Ovary (tissue), 9 donors: ENCODE data around the gene GMFB. TPM values are rescaled to one million over a fixed set of nuclear protein-coding genes. Genes with fewer than 3 reads are reported as not detected.

Experiments used
- DNase-seq, 5 donors: peaks; one replicate each; pipeline ENCODE4 v3.0.0-alpha.2; 2019 to 2020
- H3K27ac ChIP-seq, 2 donors: fragments of 200-600 bp; one replicate each; pipeline versions ENCODE4 v1.5.1 to v1.8.0; 2019 to 2022
- H3K27me3 ChIP-seq: fragments of 200-600 bp; one replicate; pipeline ENCODE4 v1.8.0; 2022
- H3K36me3 ChIP-seq: fragments of 200-600 bp; sonication (generic); one replicate; pipeline ENCODE4 v1.5.1; 2019
- H3K4me1 ChIP-seq: one replicate; pipeline ENCODE4 v1.8.1; 2013; ENCODE audit warnings: mild to moderate bottlenecking, moderate library complexity; ENCODE audit not compliant: insufficient read depth
- H3K4me3 ChIP-seq: fragments of 200-600 bp; sonication (generic); one replicate; pipeline ENCODE4 v1.5.1; 2017
- H3K9me3 ChIP-seq, 2 donors: fragments of 200-600 bp in 1 of 2; sonication (generic) in 1 of 2; one replicate each; pipeline versions ENCODE4 v1.5.1 to v1.8.1; 2013 to 2019; ENCODE audit warnings: mild to moderate bottlenecking in 1 of 2, moderate library complexity in 1 of 2
- CTCF ChIP-seq, 3 donors: fragments of 450-650 bp in 2 of 3; fragments of 200-600 bp in 1 of 3; IDR thresholded peaks; one replicate each; pipeline versions ENCODE4 v1.5.1 to v1.8.0; 2016 to 2022; ENCODE audit warnings: antibody characterized with exemption in 3 of 3, mild to moderate bottlenecking in 1 of 3
- EP300 ChIP-seq: sonication (generic); formaldehyde crosslinking; IDR thresholded peaks from one replicate; pipeline ENCODE4 v1.6.1; 2017; ENCODE audit warnings: antibody characterized with exemption
- POLR2A ChIP-seq: fragments of 450-650 bp; IDR thresholded peaks from one replicate; pipeline ENCODE4 v1.6.1; 2017; ENCODE audit warnings: antibody characterized with exemption, mild to moderate bottlenecking, moderate library complexity
- WGBS, 3 donors: extraction: QIAGEN DNeasy Blood & Tissue Kit in 1 of 3; methylation state at CpG; one replicate each; pipeline versions ENCODE4 v1.1.5 to v1.1.7; 2013 to 2017; 5-methylcytosine and 5-hydroxymethylcytosine counted together
- intact Hi-C, 4 donors: fragments of 100-400 bp; cut with DNase I; formaldehyde crosslinking; loops; one replicate each; pipeline versions ENCODE4 v1.11.0 to v1.15.1; 2022 to 2023
- polyA plus RNA-seq, 2 donors: library from polyadenylated mRNA; stranded (reverse); fragments of 200-250 nt in 1 of 2; fragments of 350-450 nt in 1 of 2; fragmentation: Illumina TruSeq in 1 of 2; extraction: RNeasy Lipid Tissue Mini Kit (QIAGEN cat#74804) in 1 of 2; gene quantifications; one replicate each; pipeline ENCODE4 v1.2.3, GENCODE V29; 2013 to 2014
- total RNA-seq, 7 donors: library from RNA; depleted of rRNA in 2 of 7; stranded (reverse); fragments of >200 nt in 2 of 7; fragmentation: NEBNext Ultra II Directional in 3 of 7; extraction: Animal tissue kit (Norgen Biotek cat#: 25700) in 3 of 7; gene quantifications; one replicate each; pipeline versions ENCODE4 v1.1.0 to v1.2.4, GENCODE V29; 2016 to 2023
- donor health status: DM: no; HTN: no; CAD: no; lungs with moderate emphysema.
- donor health status: DM: no; HTN: no; CAD: no.
- donor health status: Bipolar disorder and iron deficiency.
- donor health status: DM: yes; HTN: yes; CAD: no.
- donor health status: DM: no; HTN: no; CAD: no.
- donor health status: DM: yes; HTN: yes; CAD: no.

Gene GMFB
- total and polyA plus RNA-seq, 9 donors: 14.1 to 65.5 (median 30.0) TPM

- intact Hi-C loops: no loop called here
- TF ChIP-seq POLR2A (no peak), CTCF (IDR thresholded peaks at IDR 0.05) (no peak), EP300 (no peak)
- Histone ChIP-seq H3K9me3 (no peaks in the 10 kb centered on the region), H3K4me1 (no peaks in the 10 kb centered on the region), H3K27me3 (no peaks in the 10 kb centered on the region), H3K36me3 (no peaks in the 10 kb centered on the region), H3K27ac (no peak overlapping the region), H3K4me3 (no peak overlapping the region)
- 63 to 93% (median 74%) methylated on average over 1 of the region's 1 CpG for WGBS, 3 donors
- no peak for DNase-seq
These were observed 46.3 kb upstream of the GMFB start for GRCh38 chr14:54535126-54535525.

GRCh38 chr14:54533100-54533499, 44.3 kb upstream of the GMFB start:
- intact Hi-C loops: no loop called here
- no peak overlapping the region for H3K27ac ChIP-seq
- no peaks in the 10 kb centered on the region for H3K9me3 ChIP-seq
- H3K36me3 ChIP-seq: no peaks in the 10 kb centered on the region
- 90 to 98% (median 90%) methylated on average over 1 of the region's 1 CpG for WGBS, 3 donors
- no peak for DNase-seq
- no peak overlapping the region for H3K4me3 ChIP-seq
- no peaks in the 10 kb centered on the region for H3K27me3 ChIP-seq
- H3K4me1 ChIP-seq: no peaks in the 10 kb centered on the region
- TF ChIP-seq EP300 (no peak), CTCF (IDR thresholded peaks at IDR 0.05) (no peak), POLR2A (no peak)

GRCh38 chr14:54532111-54533012, 43.6 kb upstream of the GMFB start:
- no peak overlapping the region for H3K27ac ChIP-seq
- no peak for TF ChIP-seq POLR2A
- TF ChIP-seq CTCF (IDR thresholded peaks at IDR 0.05): no peak
- TF ChIP-seq EP300: no peak
- H3K9me3 ChIP-seq: no peaks in the 10 kb centered on the region
- DNase-seq: no peak
- intact Hi-C loops: no loop called here
- 94 to 99% (median 96%) methylated on average over 3 of the region's 3 CpGs for WGBS, 3 donors
- no peaks in the 10 kb centered on the region for H3K4me1 ChIP-seq
- no peaks in the 10 kb centered on the region for H3K36me3 ChIP-seq
- H3K27me3 ChIP-seq: no peaks in the 10 kb centered on the region
- no peak overlapping the region for H3K4me3 ChIP-seq

- Histone ChIP-seq H3K9me3 (no peaks in the 10 kb centered on the region), H3K27me3 (no peaks in the 10 kb centered on the region), H3K4me3 (no peak overlapping the region), H3K4me1 (no peaks in the 10 kb centered on the region), H3K27ac (no peak overlapping the region), H3K36me3 (no peaks in the 10 kb centered on the region)
- intact Hi-C loops: no loop called here
- TF ChIP-seq POLR2A (no peak), EP300 (no peak), CTCF (IDR thresholded peaks at IDR 0.05) (no peak)
- no peak for DNase-seq
- 57 to 63% (median 62%) methylated on average over 1 of the region's 1 CpG for WGBS, 3 donors
These were observed 41.0 kb upstream of the GMFB start for GRCh38 chr14:54529811-54530210.
